ENCODE data around the gene JAKMIP1. TPM values are rescaled to one million over a fixed set of nuclear protein-coding genes. Genes with fewer than 3 reads are reported as not detected.

The JAKMIP1 gene
- polyA plus RNA-seq, 1 donor from 2014 or later: 15.3 TPM

DNA sequence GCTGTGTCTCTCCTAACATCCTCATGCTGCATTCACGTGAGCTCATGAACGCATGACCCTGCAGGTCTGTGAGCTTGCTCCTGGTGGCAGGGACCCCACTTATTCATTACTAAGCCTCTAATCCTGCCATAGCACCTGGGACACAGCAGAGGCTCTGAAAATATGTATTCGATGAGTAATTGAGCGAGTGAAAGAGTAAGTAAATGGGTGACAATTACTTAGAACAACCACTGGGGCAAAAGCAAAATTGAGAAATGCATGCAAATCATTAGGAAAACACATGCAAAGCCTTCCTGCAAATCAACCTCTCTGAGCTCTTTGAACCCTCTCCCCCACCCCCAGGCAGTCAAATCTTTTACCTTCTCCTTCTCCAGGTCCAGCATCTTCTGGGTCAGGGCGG is 158.5 kb downstream of the JAKMIP1 start:
- Histone ChIP-seq H3K9me3 (ENCODE audit: low read length) (no peaks in the 10 kb centered on the region), H4K20me1 (ENCODE audit: insufficient read depth) (no peaks in the 10 kb centered on the region), H3K79me2 (replicated peaks; ENCODE audit: insufficient read depth, low read length) (no peaks in the 10 kb centered on the region), H3K9ac (ENCODE audit: low read length) (no peak overlapping the region), H3K9me2 (ENCODE audit: insufficient read depth, low read length) (no peaks in the 10 kb centered on the region), H2AFZ (ENCODE audit: low read depth, low read length) (no peak overlapping the region), H3K4me3 (ENCODE audit: low read length) (no peak overlapping the region), H3K27ac (ENCODE audit: low read length) (no peak overlapping the region), H3F3A (ENCODE audit: insufficient read depth, low read length, poor library complexity, severe bottlenecking) (no peaks in the 10 kb centered on the region), H3K36me3 (ENCODE audit: insufficient read depth, low read length) (no peaks in the 10 kb centered on the region), H3K4me2 (ENCODE audit: low read length) (no peak overlapping the region), H3K27me3 (ENCODE audit: insufficient read depth, low read depth, low read length) (no peaks in the 10 kb centered on the region)
- TF ChIP-seq TAF1 (IDR thresholded peaks at IDR 0.05; ENCODE audit: low read depth) (no peak), EP300 (conservative IDR thresholded peaks at IDR 0.05; ENCODE audit: poor library complexity, severe bottlenecking) (no peak), MXI1 (conservative IDR thresholded peaks at IDR 0.05; ENCODE audit: poor library complexity, severe bottlenecking) (no peak), RAD21 (conservative IDR thresholded peaks at IDR 0.05) (no peak), POLR2AphosphoS5 (IDR thresholded peaks at IDR 0.05) (no peak), EZH2 (IDR thresholded peaks at IDR 0.05; ENCODE audit: borderline replicate concordance, insufficient read depth, low read length, poor library complexity, severe bottlenecking) (no peak), SMC3 (conservative IDR thresholded peaks at IDR 0.05; ENCODE audit: poor library complexity) (no peak)
- TF ChIP-seq, protein P1, sequence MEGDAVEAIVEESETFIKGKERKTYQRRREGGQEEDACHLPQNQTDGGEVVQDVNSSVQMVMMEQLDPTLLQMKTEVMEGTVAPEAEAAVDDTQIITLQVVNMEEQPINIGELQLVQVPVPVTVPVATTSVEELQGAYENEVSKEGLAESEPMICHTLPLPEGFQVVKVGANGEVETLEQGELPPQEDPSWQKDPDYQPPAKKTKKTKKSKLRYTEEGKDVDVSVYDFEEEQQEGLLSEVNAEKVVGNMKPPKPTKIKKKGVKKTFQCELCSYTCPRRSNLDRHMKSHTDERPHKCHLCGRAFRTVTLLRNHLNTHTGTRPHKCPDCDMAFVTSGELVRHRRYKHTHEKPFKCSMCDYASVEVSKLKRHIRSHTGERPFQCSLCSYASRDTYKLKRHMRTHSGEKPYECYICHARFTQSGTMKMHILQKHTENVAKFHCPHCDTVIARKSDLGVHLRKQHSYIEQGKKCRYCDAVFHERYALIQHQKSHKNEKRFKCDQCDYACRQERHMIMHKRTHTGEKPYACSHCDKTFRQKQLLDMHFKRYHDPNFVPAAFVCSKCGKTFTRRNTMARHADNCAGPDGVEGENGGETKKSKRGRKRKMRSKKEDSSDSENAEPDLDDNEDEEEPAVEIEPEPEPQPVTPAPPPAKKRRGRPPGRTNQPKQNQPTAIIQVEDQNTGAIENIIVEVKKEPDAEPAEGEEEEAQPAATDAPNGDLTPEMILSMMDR (IDR thresholded peaks at IDR 0.05; ENCODE audit: poor library complexity, severe bottlenecking): no peak
- TF ChIP-seq, protein P2, sequence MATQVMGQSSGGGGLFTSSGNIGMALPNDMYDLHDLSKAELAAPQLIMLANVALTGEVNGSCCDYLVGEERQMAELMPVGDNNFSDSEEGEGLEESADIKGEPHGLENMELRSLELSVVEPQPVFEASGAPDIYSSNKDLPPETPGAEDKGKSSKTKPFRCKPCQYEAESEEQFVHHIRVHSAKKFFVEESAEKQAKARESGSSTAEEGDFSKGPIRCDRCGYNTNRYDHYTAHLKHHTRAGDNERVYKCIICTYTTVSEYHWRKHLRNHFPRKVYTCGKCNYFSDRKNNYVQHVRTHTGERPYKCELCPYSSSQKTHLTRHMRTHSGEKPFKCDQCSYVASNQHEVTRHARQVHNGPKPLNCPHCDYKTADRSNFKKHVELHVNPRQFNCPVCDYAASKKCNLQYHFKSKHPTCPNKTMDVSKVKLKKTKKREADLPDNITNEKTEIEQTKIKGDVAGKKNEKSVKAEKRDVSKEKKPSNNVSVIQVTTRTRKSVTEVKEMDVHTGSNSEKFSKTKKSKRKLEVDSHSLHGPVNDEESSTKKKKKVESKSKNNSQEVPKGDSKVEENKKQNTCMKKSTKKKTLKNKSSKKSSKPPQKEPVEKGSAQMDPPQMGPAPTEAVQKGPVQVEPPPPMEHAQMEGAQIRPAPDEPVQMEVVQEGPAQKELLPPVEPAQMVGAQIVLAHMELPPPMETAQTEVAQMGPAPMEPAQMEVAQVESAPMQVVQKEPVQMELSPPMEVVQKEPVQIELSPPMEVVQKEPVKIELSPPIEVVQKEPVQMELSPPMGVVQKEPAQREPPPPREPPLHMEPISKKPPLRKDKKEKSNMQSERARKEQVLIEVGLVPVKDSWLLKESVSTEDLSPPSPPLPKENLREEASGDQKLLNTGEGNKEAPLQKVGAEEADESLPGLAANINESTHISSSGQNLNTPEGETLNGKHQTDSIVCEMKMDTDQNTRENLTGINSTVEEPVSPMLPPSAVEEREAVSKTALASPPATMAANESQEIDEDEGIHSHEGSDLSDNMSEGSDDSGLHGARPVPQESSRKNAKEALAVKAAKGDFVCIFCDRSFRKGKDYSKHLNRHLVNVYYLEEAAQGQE (IDR thresholded peaks at IDR 0.05; ENCODE audit: borderline replicate concordance): no peak

DNA sequence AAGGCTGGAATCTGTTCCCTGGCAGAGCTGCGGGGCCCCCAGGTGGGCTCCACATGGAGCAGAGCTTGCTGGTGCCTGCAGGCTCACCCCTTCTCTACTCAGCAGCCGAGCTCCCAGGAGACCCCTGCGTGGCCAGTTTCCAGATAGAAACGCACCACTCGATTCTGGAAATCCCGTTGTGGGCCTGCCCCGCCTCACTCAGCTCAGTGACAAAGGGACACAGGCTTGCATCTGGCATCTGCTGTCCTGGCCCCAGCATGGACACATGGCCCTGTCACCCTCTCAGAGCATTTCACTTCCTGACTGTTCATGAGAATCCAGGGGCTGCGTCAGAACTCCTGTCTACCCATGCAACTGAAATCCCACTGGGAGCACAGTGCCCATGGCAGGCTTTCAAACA is 161.6 kb downstream of the JAKMIP1 start:
- TF ChIP-seq, protein P1 (IDR thresholded peaks at IDR 0.05; ENCODE audit: poor library complexity, severe bottlenecking): no peak
- no peak for TF ChIP-seq SMC3 (conservative IDR thresholded peaks at IDR 0.05; ENCODE audit: poor library complexity)
- no peaks in the 10 kb centered on the region for H4K20me1 ChIP-seq (ENCODE audit: insufficient read depth)
- H2AFZ ChIP-seq (ENCODE audit: low read depth, low read length): no peak overlapping the region
- H3K27me3 ChIP-seq (ENCODE audit: insufficient read depth, low read depth, low read length): no peaks in the 10 kb centered on the region
- no peak overlapping the region for H3K9ac ChIP-seq (ENCODE audit: low read length)
- no peaks in the 10 kb centered on the region for H3K79me2 ChIP-seq (replicated peaks; ENCODE audit: insufficient read depth, low read length)
- H3K4me2 ChIP-seq (ENCODE audit: low read length): no peak overlapping the region
- H3K9me3 ChIP-seq (ENCODE audit: low read length): no peaks in the 10 kb centered on the region
- no peak overlapping the region for H3K27ac ChIP-seq (ENCODE audit: low read length)
- no peaks in the 10 kb centered on the region for H3F3A ChIP-seq (ENCODE audit: insufficient read depth, low read length, poor library complexity, severe bottlenecking)
- H3K36me3 ChIP-seq (ENCODE audit: insufficient read depth, low read length): no peaks in the 10 kb centered on the region
- H3K4me3 ChIP-seq (ENCODE audit: low read length): no peak overlapping the region
- no peaks in the 10 kb centered on the region for H3K9me2 ChIP-seq (ENCODE audit: insufficient read depth, low read length)

Data from neural cell (in vitro differentiated cells).